Measurements from ENCODE around the gene TNFAIP2.

DNA sequence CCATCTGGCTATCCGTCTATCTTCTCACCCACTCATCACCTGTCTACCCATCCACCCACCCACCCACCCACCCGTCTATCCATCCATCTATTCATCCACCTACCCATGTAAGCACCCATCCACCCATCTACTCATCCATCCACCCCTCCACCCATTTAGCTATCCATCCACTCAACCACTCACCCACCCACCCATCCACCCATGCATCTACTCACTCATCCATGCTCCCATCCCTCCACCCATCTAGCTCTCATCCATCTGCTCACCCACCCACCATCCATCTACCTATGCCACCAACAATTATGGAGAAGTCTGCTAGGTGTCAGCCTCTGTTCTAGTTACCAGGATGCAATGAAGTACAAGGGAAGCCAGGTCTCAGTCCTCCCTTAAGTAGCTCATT lies 11.1 kb downstream of the TNFAIP2 start:
- TF ChIP-seq POLR2A (IDR thresholded peaks at IDR 0.05) (no peak), POLR2AphosphoS5 (IDR thresholded peaks at IDR 0.05) (no peak)
- TF ChIP-seq, protein P1, sequence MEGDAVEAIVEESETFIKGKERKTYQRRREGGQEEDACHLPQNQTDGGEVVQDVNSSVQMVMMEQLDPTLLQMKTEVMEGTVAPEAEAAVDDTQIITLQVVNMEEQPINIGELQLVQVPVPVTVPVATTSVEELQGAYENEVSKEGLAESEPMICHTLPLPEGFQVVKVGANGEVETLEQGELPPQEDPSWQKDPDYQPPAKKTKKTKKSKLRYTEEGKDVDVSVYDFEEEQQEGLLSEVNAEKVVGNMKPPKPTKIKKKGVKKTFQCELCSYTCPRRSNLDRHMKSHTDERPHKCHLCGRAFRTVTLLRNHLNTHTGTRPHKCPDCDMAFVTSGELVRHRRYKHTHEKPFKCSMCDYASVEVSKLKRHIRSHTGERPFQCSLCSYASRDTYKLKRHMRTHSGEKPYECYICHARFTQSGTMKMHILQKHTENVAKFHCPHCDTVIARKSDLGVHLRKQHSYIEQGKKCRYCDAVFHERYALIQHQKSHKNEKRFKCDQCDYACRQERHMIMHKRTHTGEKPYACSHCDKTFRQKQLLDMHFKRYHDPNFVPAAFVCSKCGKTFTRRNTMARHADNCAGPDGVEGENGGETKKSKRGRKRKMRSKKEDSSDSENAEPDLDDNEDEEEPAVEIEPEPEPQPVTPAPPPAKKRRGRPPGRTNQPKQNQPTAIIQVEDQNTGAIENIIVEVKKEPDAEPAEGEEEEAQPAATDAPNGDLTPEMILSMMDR (IDR thresholded peaks at IDR 0.05), result no peak
